SU-DHL-6 (cell line): ENCODE results near the gene WFDC12.

ENCODE experiments used
- H2AFZ ChIP-seq: fragments of 200-600 bp; sonication (generic); 2 replicates; pipeline ENCODE4 v1.6.1; 2014; ENCODE audit warnings: low read depth, mild to moderate bottlenecking, moderate library complexity, mixed read lengths, antibody characterized with exemption, low read length; ENCODE audit not compliant: severe bottlenecking
- H3F3A ChIP-seq: fragments of 200-600 bp; shearing (Covaris generic); 2 replicates; pipeline ENCODE4 v1.6.0; 2016; ENCODE audit warnings: antibody characterized with exemption, mild to moderate bottlenecking; ENCODE audit not compliant: insufficient read depth
- H3K27ac ChIP-seq: fragments of 200-600 bp; sonication (generic); 2 replicates; pipeline ENCODE4 v1.5.1; 2016; ENCODE audit warnings: low read depth, mild to moderate bottlenecking, low read length, moderate library complexity, mixed read lengths
- H3K27me3 ChIP-seq: fragments of 200-600 bp; sonication (generic), shearing (Covaris generic); 2 replicates; pipeline ENCODE4 v1.6.0; 2014; ENCODE audit warnings: mild to moderate bottlenecking, low read length
- H3K36me3 ChIP-seq: fragments of 200-600 bp; sonication (generic); 2 replicates; pipeline ENCODE4 v1.6.1; 2014; ENCODE audit warnings: mild to moderate bottlenecking, low read length, mixed read lengths
- H3K4me2 ChIP-seq: fragments of 300-600, 200-600 bp; shearing (Covaris generic), sonication (generic); 2 replicates; pipeline ENCODE4 v1.6.0; 2014; ENCODE audit warnings: low read length, low read depth, mild to moderate bottlenecking; ENCODE audit not compliant: poor library complexity, severe bottlenecking
- H3K4me3 ChIP-seq: fragments of 200-600 bp; sonication (generic); 2 replicates; pipeline ENCODE4 v1.5.1; 2014; ENCODE audit warnings: antibody characterized with exemption, low read length, mild to moderate bottlenecking, mixed read lengths; ENCODE audit not compliant: insufficient read depth, poor library complexity, severe bottlenecking
- H3K79me2 ChIP-seq: fragments of 200-600 bp; sonication (generic); 2 replicates; pipeline ENCODE4 v1.6.1; 2014; ENCODE audit warnings: mild to moderate bottlenecking, low read length, moderate library complexity; ENCODE audit not compliant: insufficient read depth
- H3K9ac ChIP-seq: fragments of 200-600 bp; sonication (generic); 2 replicates; pipeline ENCODE4 v1.7.0; 2014; ENCODE audit warnings: mild to moderate bottlenecking, low read length
- H3K9me2 ChIP-seq: fragments of 200-600 bp; sonication (generic); replicated peaks from 2 replicates; pipeline ENCODE4 v1.6.1; 2014; ENCODE audit warnings: low read length; ENCODE audit not compliant: insufficient read depth
- H3K9me3 ChIP-seq: fragments of 200-600 bp; sonication (generic); 2 replicates; pipeline ENCODE4 v1.6.1; 2014; ENCODE audit warnings: low read length, mixed read lengths; ENCODE audit not compliant: insufficient read depth
- H4K20me1 ChIP-seq: fragments of 200-600 bp; sonication (generic); 2 replicates; pipeline ENCODE4 v1.6.1; 2014; ENCODE audit warnings: low read depth, mild to moderate bottlenecking, antibody characterized with exemption, low read length, moderate library complexity, mixed read lengths
- CTCF ChIP-seq: fragments of 200-600 bp; sonication (generic); IDR thresholded peaks from one replicate; pipeline ENCODE4 v1.5.1; 2017; ENCODE audit warnings: antibody characterized with exemption, mild to moderate bottlenecking, low read length, moderate library complexity; ENCODE audit not compliant: insufficient read depth, poor library complexity, severe bottlenecking
- EZH2phosphoT487 ChIP-seq: fragments of 200-600 bp; sonication (generic), shearing (Covaris generic); conservative IDR thresholded peaks from 2 replicates; pipeline ENCODE4 v1.6.1; 2018; ENCODE audit warnings: mild to moderate bottlenecking, antibody characterized with exemption, low read length, moderate library complexity, mixed read lengths

WFDC12 gene

GRCh38 chr20:45138561-45139300 is 14.5 kb upstream of the WFDC12 start:
- Histone ChIP-seq H3K9me3 (no peaks in the 10 kb centered on the region), H3K27me3 (no peaks in the 10 kb centered on the region), H3F3A (no peaks in the 10 kb centered on the region), H4K20me1 (no peaks in the 10 kb centered on the region), H3K9ac (no peak overlapping the region), H3K27ac (no peak overlapping the region), H2AFZ (peak overlapping the region; percentile 28), H3K4me2 (peak overlapping the region; percentile 20), H3K4me3 (no peak overlapping the region), H3K36me3 (no peaks in the 10 kb centered on the region), H3K9me2 (no peaks in the 10 kb centered on the region), H3K79me2 (no peaks in the 10 kb centered on the region)
- TF ChIP-seq CTCF (peak; percentile 65), EZH2phosphoT487 (no peak)

GRCh38 chr20:45136911-45137310 is 12.6 kb upstream of the WFDC12 start:
- TF ChIP-seq CTCF (no peak), EZH2phosphoT487 (no peak)
- Histone ChIP-seq H3K9me3 (no peaks in the 10 kb centered on the region), H3K4me3 (no peak overlapping the region), H2AFZ (no peak overlapping the region), H4K20me1 (no peaks in the 10 kb centered on the region), H3K79me2 (no peaks in the 10 kb centered on the region), H3K9ac (no peak overlapping the region), H3K27ac (no peak overlapping the region), H3K9me2 (no peaks in the 10 kb centered on the region), H3F3A (no peaks in the 10 kb centered on the region), H3K4me2 (no peak overlapping the region), H3K36me3 (no peaks in the 10 kb centered on the region), H3K27me3 (no peaks in the 10 kb centered on the region)

- no peaks in the 10 kb centered on the region for H3K9me2 ChIP-seq
- H3K4me2 ChIP-seq = no peak overlapping the region
- no peak overlapping the region for H3K4me3 ChIP-seq
- H3K9me3 ChIP-seq = no peaks in the 10 kb centered on the region
- no peak overlapping the region for H2AFZ ChIP-seq
- H3K27ac ChIP-seq = no peak overlapping the region
- H3K9ac ChIP-seq = no peak overlapping the region
- no peaks in the 10 kb centered on the region for H3F3A ChIP-seq
- H3K36me3 ChIP-seq = no peaks in the 10 kb centered on the region
- TF ChIP-seq EZH2phosphoT487 (no peak), CTCF (no peak)
- no peaks in the 10 kb centered on the region for H4K20me1 ChIP-seq
- no peaks in the 10 kb centered on the region for H3K79me2 ChIP-seq
- H3K27me3 ChIP-seq = no peaks in the 10 kb centered on the region
These were observed 3.8 kb upstream of the WFDC12 start for GRCh38 chr20:45128099-45128498.
